ENCODE results near the gene NDUFAF3.

Gene NDUFAF3

GRCh38 chr3:49015765-49016164 lies 6.2 kb upstream of the NDUFAF3 start:
- Mint-ChIP-seq H3K27me3 (ENCODE audit: low read depth) (peaks cover 3% of the 10 kb centered on the region), H3K4me3 (peak overlapping the region; percentile 86 to 96 (median 88)), H3K9me3 (no peaks in the 10 kb centered on the region), H3K4me1 (peaks cover 16% of the 10 kb centered on the region), H3K27ac (no peak overlapping the region), H3K36me3 (ENCODE audit: low read depth) (peaks cover 27% of the 10 kb centered on the region)
- TF ChIP-seq CTCF (IDR thresholded peaks at IDR 0.05; ENCODE audit: unreplicated experiment in 3 of 3) = no peak

- Mint-ChIP-seq H3K36me3 (ENCODE audit: low read depth) (peaks cover 24% of the 10 kb centered on the region), H3K4me1 (peaks cover 21% of the 10 kb centered on the region), H3K27ac (no peak overlapping the region), H3K4me3 (peak overlapping the region; percentile 86 to 96 (median 88)), H3K9me3 (no peaks in the 10 kb centered on the region), H3K27me3 (ENCODE audit: low read depth) (peaks cover 3% of the 10 kb centered on the region)
- TF ChIP-seq CTCF (IDR thresholded peaks at IDR 0.05; ENCODE audit: unreplicated experiment in 3 of 3) = no peak
Observed at GRCh38 chr3:49016414-49017228, 5.3 kb upstream of the NDUFAF3 start.

- Mint-ChIP-seq H3K4me3 (peak overlapping the region; percentile 86 to 96 (median 88)), H3K27me3 (ENCODE audit: low read depth) (peaks cover 3% of the 10 kb centered on the region), H3K4me1 (peaks cover 13% of the 10 kb centered on the region), H3K27ac (peak overlapping the region in 2 of 3 experiments; percentile 18 to 51), H3K36me3 (ENCODE audit: low read depth) (peaks cover 17% of the 10 kb centered on the region), H3K9me3 (no peaks in the 10 kb centered on the region)
- no peak for TF ChIP-seq CTCF (IDR thresholded peaks at IDR 0.05; ENCODE audit: unreplicated experiment in 3 of 3)
Observed at GRCh38 chr3:49017229-49017970, 4.5 kb upstream of the NDUFAF3 start.

GRCh38 chr3:49017971-49018706 lies 3.8 kb upstream of the NDUFAF3 start, which contains the start of gene DALRD3:
DALRD3 (minus strand) TSS chr3:49018580; CDS start chr3:49018564, 16 bp downstream.
- Mint-ChIP-seq H3K27ac (peak within 1 kb of the TSS; percentile 55 to 80 (median 64)), H3K27me3 (ENCODE audit: low read depth) (peaks cover 3% of the 10 kb centered on the region), H3K4me3 (peak within 1 kb of the TSS; percentile 96 to 98 (median 98)), H3K9me3 (no peaks in the 10 kb centered on the region), H3K36me3 (ENCODE audit: low read depth) (peaks cover 17% of the 10 kb centered on the region), H3K4me1 (peaks cover 13% of the 10 kb centered on the region)
- no peak for TF ChIP-seq CTCF (IDR thresholded peaks at IDR 0.05; ENCODE audit: unreplicated experiment in 3 of 3)

- no peaks in the 10 kb centered on the region for H3K9me3 Mint-ChIP-seq
- peak overlapping the region; percentile 55 to 80 (median 64) for H3K27ac Mint-ChIP-seq
- H3K4me3 Mint-ChIP-seq = peak overlapping the region; percentile 86 to 98 (median 96)
- H3K27me3 Mint-ChIP-seq (ENCODE audit: low read depth) = peaks cover 3% of the 10 kb centered on the region
- H3K4me1 Mint-ChIP-seq = peaks cover 15% of the 10 kb centered on the region
- no peak for TF ChIP-seq CTCF (IDR thresholded peaks at IDR 0.05; ENCODE audit: unreplicated experiment in 3 of 3)
- peaks cover 19% of the 10 kb centered on the region for H3K36me3 Mint-ChIP-seq (ENCODE audit: low read depth)
Observed at GRCh38 chr3:49018707-49019006, 3.3 kb upstream of the NDUFAF3 start.

Measured in nephron (organoid).